CD14-positive monocyte (primary cell): ENCODE data around the gene CENPB. TPM values are rescaled to one million over a fixed set of nuclear protein-coding genes. Genes with fewer than 3 reads are reported as not detected.

Experiments used
- DNase-seq, 3 donors: peaks; one replicate each; pipeline ENCODE4 v3.0.0-alpha.2; 2011 to 2022
- H2AFZ ChIP-seq: 2 replicates; pipeline ENCODE4 v1.6.0; 2012; ENCODE audit warnings: mild to moderate bottlenecking, low read depth, low read length, inconsistent platforms; ENCODE audit not compliant: insufficient read depth, poor library complexity, severe bottlenecking
- H3K27ac ChIP-seq, 2 donors: 1 replicate in 1 of 2; 2 replicates in 1 of 2; pipeline ENCODE4 v1.5.1; 2012 to 2013; ENCODE audit warnings: low read length in 2 of 2, control low read depth in 1 of 2, inconsistent platforms in 1 of 2, low read depth in 1 of 2, mild to moderate bottlenecking in 1 of 2
- H3K27me3 ChIP-seq, 2 donors: one replicate each; pipeline versions ENCODE4 v1.6.0 to v1.6.1; 2011 to 2013; ENCODE audit warnings: low read length in 2 of 2; ENCODE audit not compliant: control insufficient read depth in 2 of 2, insufficient read depth in 2 of 2
- H3K36me3 ChIP-seq, 2 donors: replicated peaks in 1 of 2; 1 replicate in 1 of 2; 2 replicates in 1 of 2; pipeline versions ENCODE4 v1.5.1 to v1.6.1; 2012 to 2013; ENCODE audit warnings: low read length in 2 of 2, control low read depth in 1 of 2, inconsistent platforms in 1 of 2, mild to moderate bottlenecking in 1 of 2; ENCODE audit not compliant: insufficient read depth in 2 of 2, control insufficient read depth in 1 of 2
- H3K4me1 ChIP-seq, 2 donors: 1 replicate in 1 of 2; 2 replicates in 1 of 2; pipeline versions ENCODE4 v1.5.1 to v1.6.1; 2012 to 2013; ENCODE audit warnings: low read length in 2 of 2, control low read depth in 1 of 2, inconsistent platforms in 1 of 2, mild to moderate bottlenecking in 1 of 2, moderate library complexity in 1 of 2; ENCODE audit not compliant: insufficient read depth in 2 of 2, control insufficient read depth in 1 of 2
- H3K4me2 ChIP-seq: replicated peaks from 2 replicates; pipeline ENCODE3; 2012; ENCODE audit warnings: low read length, moderate library complexity, mild to moderate bottlenecking; ENCODE audit not compliant: poor library complexity, severe bottlenecking; ENCODE audit errors: extremely low read depth
- H3K4me3 ChIP-seq, 3 experiments: fragments of 200-600 bp in 1 of 3; sonication (generic) in 1 of 3; replicated peaks in 1 of 3; 1 replicate in 2 of 3; 2 replicates in 1 of 3; pipeline ENCODE4 v1.5.1; 2011 to 2013; ENCODE audit warnings: low read length in 3 of 3, mild to moderate bottlenecking in 3 of 3, control low read depth in 2 of 3, low read depth in 2 of 3, inconsistent platforms in 1 of 3, moderate library complexity in 1 of 3
- H3K79me2 ChIP-seq: 2 replicates; pipeline ENCODE4 v1.6.0; 2012; ENCODE audit warnings: mild to moderate bottlenecking, control low read depth, inconsistent platforms, low read length, moderate library complexity; ENCODE audit not compliant: insufficient read depth
- H3K9ac ChIP-seq: 2 replicates; pipeline ENCODE4 v1.6.0; 2017; ENCODE audit warnings: low read length, mild to moderate bottlenecking; ENCODE audit not compliant: insufficient read depth, poor library complexity, severe bottlenecking
- H3K9me3 ChIP-seq, 2 donors: replicated peaks in 1 of 2; 1 replicate in 1 of 2; 2 replicates in 1 of 2; pipeline versions ENCODE4 v1.5.1 to v1.6.1; 2012 to 2013; ENCODE audit warnings: low read length in 2 of 2, control low read depth in 1 of 2; ENCODE audit not compliant: control insufficient read depth in 1 of 2, insufficient read depth in 1 of 2
- H4K20me1 ChIP-seq: 2 replicates; pipeline ENCODE4 v1.6.0; 2012; ENCODE audit warnings: mild to moderate bottlenecking, low read length, control low read depth, moderate library complexity; ENCODE audit not compliant: insufficient read depth
- H3K27ac Mint-ChIP-seq, 7 donors: one replicate each; pipeline ENCODE4 v1.8.0; 2020; ENCODE audit warnings: mild to moderate bottlenecking in 7 of 7, mixed read lengths in 7 of 7, moderate library complexity in 6 of 7, inconsistent platforms in 2 of 7
- H3K27me3 Mint-ChIP-seq, 3 donors: one replicate each; pipeline ENCODE4 v1.8.0; 2021 to 2022; ENCODE audit warnings: low read depth in 3 of 3, mild to moderate bottlenecking in 3 of 3, mixed read lengths in 3 of 3, moderate library complexity in 3 of 3, inconsistent platforms in 1 of 3
- H3K36me3 Mint-ChIP-seq, 2 donors: one replicate each; pipeline ENCODE4 v1.8.0; 2020; ENCODE audit warnings: mixed read lengths in 2 of 2, inconsistent platforms in 1 of 2, mild to moderate bottlenecking in 1 of 2
- H3K4me1 Mint-ChIP-seq: one replicate; pipeline ENCODE4 v1.8.0; 2020; ENCODE audit warnings: mild to moderate bottlenecking, mixed read lengths
- H3K4me3 Mint-ChIP-seq, 2 donors: one replicate each; pipeline ENCODE4 v1.8.0; 2020; ENCODE audit warnings: mild to moderate bottlenecking in 2 of 2, mixed read lengths in 2 of 2, moderate library complexity in 1 of 2
- H3K9me3 Mint-ChIP-seq, 7 donors: one replicate each; pipeline ENCODE4 v1.8.0; 2020 to 2022; ENCODE audit warnings: mixed read lengths in 7 of 7, mild to moderate bottlenecking in 6 of 7, moderate library complexity in 6 of 7, inconsistent platforms in 2 of 7
- CTCF ChIP-seq: fragments of 200-600 bp; IDR thresholded peaks from one replicate; pipeline ENCODE4 v1.8.0; 2022; ENCODE audit warnings: antibody characterized with exemption, mild to moderate bottlenecking
- WGBS: methylation state at CpG from one replicate; pipeline ENCODE4 v1.1.5; 2013; ENCODE audit warnings: missing lambda C conversion rate; ENCODE audit not compliant: insufficient coverage; 5-methylcytosine and 5-hydroxymethylcytosine counted together
- intact Hi-C, 2 donors: fragments of 100-400 bp; cut with micrococcal nuclease; formaldehyde crosslinking; loops; one replicate each; pipeline versions ENCODE4 v1.15.0 to v1.15.1; 2023
- polyA plus RNA-seq, 3 donors: library from polyadenylated mRNA; depleted of rRNA in 1 of 3; unstranded in 2 of 3; stranded (reverse) in 1 of 3; fragments of 300-500 nt in 2 of 3; fragments of >200 nt in 1 of 3; fragmentation: Illumina TruSeq in 2 of 3; gene quantifications; 1 replicate in 2 of 3; 2 replicates in 1 of 3; pipeline ENCODE4 v1.2.3, GENCODE V29; 2012 to 2021

Gene CENPB
- polyA plus RNA-seq, 3 donors: 1.1 to 18.9 (median 1.4) TPM

- Mint-ChIP-seq H3K36me3 (peaks cover 40 to 48% of the 10 kb centered on the region in 2 donors), H3K4me3 (peak overlapping the region; percentile 75), H3K27ac (peak overlapping the region in 5 of 7 donors; percentile 1 to 83 (median 57)), H3K27me3 (peaks cover 2 to 9% (median 5%) of the 10 kb centered on the region in 3 donors), H3K9me3 (no peaks in the 10 kb centered on the region), H3K4me1 (peaks cover 18% of the 10 kb centered on the region)
- Histone ChIP-seq H3K4me3 (peak overlapping the region in 2 of 3 experiments; percentile 13 to 64), H4K20me1 (peaks cover 38% of the 10 kb centered on the region), H3K9ac (peak overlapping the region; percentile 27), H3K27me3 (no peaks in the 10 kb centered on the region), H2AFZ (peak overlapping the region; percentile 21), H3K9me3 (no peaks in the 10 kb centered on the region), H3K4me2 (peak overlapping the region; percentile 69), H3K36me3 (peaks cover 33 to 49% of the 10 kb centered on the region in 2 donors), H3K27ac (no peak overlapping the region), H3K4me1 (peaks cover 9 to 30% of the 10 kb centered on the region in 2 donors), H3K79me2 (peaks cover 23% of the 10 kb centered on the region)
- 57% methylated on average over 85 of the region's 95 CpGs for WGBS
- DNase-seq: peak; percentile 34 to 49 (median 38)
- TF ChIP-seq CTCF: no peak
- intact Hi-C loops: no loop called here
These were observed 34.7 kb downstream of the CENPB start for GRCh38 chr20:3751675-3752385.

- H3K9ac ChIP-seq: no peak overlapping the region
- peaks cover 17% of the 10 kb centered on the region for H3K79me2 ChIP-seq
- WGBS: 87% methylated on average over 25 of the region's 31 CpGs
- no peak overlapping the region for H3K27ac ChIP-seq
- no peaks in the 10 kb centered on the region for H3K27me3 ChIP-seq
- no peak overlapping the region for H2AFZ ChIP-seq
- no peaks in the 10 kb centered on the region for H3K9me3 ChIP-seq
- DNase-seq: no peak
- Mint-ChIP-seq H3K27ac (no peak overlapping the region), H3K4me1 (peaks cover 14% of the 10 kb centered on the region), H3K36me3 (peaks cover 35 to 43% of the 10 kb centered on the region in 2 donors), H3K27me3 (peaks cover 2 to 10% (median 7%) of the 10 kb centered on the region in 3 donors), H3K4me3 (no peak overlapping the region), H3K9me3 (no peaks in the 10 kb centered on the region)
- peaks cover 31 to 44% of the 10 kb centered on the region in 2 donors for H3K36me3 ChIP-seq
- peaks cover 5 to 27% of the 10 kb centered on the region in 2 donors for H3K4me1 ChIP-seq
- intact Hi-C loops: no loop called here
- peak overlapping the region; percentile 69 for H3K4me2 ChIP-seq
- no peak for TF ChIP-seq CTCF
- peaks cover 35% of the 10 kb centered on the region for H4K20me1 ChIP-seq
- H3K4me3 ChIP-seq: peak overlapping the region in 1 of 3 experiments; percentile 64
These were observed 35.2 kb downstream of the CENPB start for GRCh38 chr20:3751305-3751674.
